ENCODE data around the gene IER5.

DNA sequence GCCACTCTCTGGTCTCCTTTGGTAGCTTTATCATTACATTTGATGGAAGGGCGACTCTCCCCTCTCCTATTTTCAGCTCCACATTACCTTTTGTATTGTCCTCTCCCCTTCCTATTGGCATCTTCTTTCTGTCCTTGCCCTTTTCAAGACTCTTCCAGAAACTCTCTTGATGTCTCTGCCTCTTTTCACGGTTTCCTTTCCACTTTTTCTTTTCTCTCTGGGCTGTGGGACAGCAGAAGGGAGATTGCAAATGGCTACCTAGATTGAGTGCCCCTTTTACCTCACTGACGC, 17.5 kb downstream of the IER5 start:
- no peak for TF ChIP-seq POLR2A (IDR thresholded peaks at IDR 0.05)
- TF ChIP-seq, protein P1, sequence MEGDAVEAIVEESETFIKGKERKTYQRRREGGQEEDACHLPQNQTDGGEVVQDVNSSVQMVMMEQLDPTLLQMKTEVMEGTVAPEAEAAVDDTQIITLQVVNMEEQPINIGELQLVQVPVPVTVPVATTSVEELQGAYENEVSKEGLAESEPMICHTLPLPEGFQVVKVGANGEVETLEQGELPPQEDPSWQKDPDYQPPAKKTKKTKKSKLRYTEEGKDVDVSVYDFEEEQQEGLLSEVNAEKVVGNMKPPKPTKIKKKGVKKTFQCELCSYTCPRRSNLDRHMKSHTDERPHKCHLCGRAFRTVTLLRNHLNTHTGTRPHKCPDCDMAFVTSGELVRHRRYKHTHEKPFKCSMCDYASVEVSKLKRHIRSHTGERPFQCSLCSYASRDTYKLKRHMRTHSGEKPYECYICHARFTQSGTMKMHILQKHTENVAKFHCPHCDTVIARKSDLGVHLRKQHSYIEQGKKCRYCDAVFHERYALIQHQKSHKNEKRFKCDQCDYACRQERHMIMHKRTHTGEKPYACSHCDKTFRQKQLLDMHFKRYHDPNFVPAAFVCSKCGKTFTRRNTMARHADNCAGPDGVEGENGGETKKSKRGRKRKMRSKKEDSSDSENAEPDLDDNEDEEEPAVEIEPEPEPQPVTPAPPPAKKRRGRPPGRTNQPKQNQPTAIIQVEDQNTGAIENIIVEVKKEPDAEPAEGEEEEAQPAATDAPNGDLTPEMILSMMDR (IDR thresholded peaks at IDR 0.05), result no peak
- TF ChIP-seq EP300 (IDR thresholded peaks at IDR 0.05), result no peak
- no peak for TF ChIP-seq POLR2AphosphoS5 (IDR thresholded peaks at IDR 0.05)

Measured in gastroesophageal sphincter (tissue), 3 donors.